GM18520 (cell line): Measurements from ENCODE around the gene TRMT10A.

Experiments used
- ATAC-seq: cut with Tn5 transposase; IDR thresholded peaks from one replicate; pipeline ENCODE4 v1.9.1; 2021; ENCODE audit not compliant: unreplicated experiment

TRMT10A gene

GRCh38 chr4:99563310-99564186, at the start of gene TRMT10A:
TRMT10A (minus strand) TSS chr4:99564039; CDS start chr4:99559338, 4,701 bp downstream.
- peak; percentile 84 for ATAC-seq

- ATAC-seq, result no peak
These were observed 48.9 kb upstream of the TRMT10A start for GRCh38 chr4:99612704-99613103.

GRCh38 chr4:99612281-99612680, 48.4 kb upstream of the TRMT10A start:
- ATAC-seq, result no peak

GRCh38 chr4:99610605-99611175, 46.9 kb upstream of the TRMT10A start:
- no peak for ATAC-seq

GRCh38 chr4:99608417-99608816, 44.6 kb upstream of the TRMT10A start:
- no peak for ATAC-seq

- ATAC-seq, result no peak
These were observed 42.9 kb upstream of the TRMT10A start for GRCh38 chr4:99606716-99607115.

- ATAC-seq, result no peak
These were observed 31.0 kb upstream of the TRMT10A start for GRCh38 chr4:99594818-99595217.

- peak; percentile 71 for ATAC-seq
These were observed 30.2 kb upstream of the TRMT10A start for GRCh38 chr4:99593781-99594641.

- no peak for ATAC-seq
These were observed 27.9 kb upstream of the TRMT10A start for GRCh38 chr4:99591757-99592156.

- no peak for ATAC-seq
These were observed 24.0 kb upstream of the TRMT10A start for GRCh38 chr4:99587803-99588202.

- ATAC-seq, result no peak
These were observed 23.5 kb upstream of the TRMT10A start for GRCh38 chr4:99587309-99587708.

- no peak for ATAC-seq
These were observed 23.0 kb upstream of the TRMT10A start for GRCh38 chr4:99586797-99587196.

- ATAC-seq, result no peak
These were observed 22.5 kb upstream of the TRMT10A start for GRCh38 chr4:99586322-99586721.

GRCh38 chr4:99585516-99585915, 21.7 kb upstream of the TRMT10A start:
- ATAC-seq, result no peak

GRCh38 chr4:99578714-99579113, 14.9 kb upstream of the TRMT10A start:
- ATAC-seq, result no peak

GRCh38 chr4:99574530-99575324, 10.9 kb upstream of the TRMT10A start, which contains the start of gene MTTP:
MTTP (plus strand) TSS chr4:99574824; CDS start chr4:99574910, 86 bp downstream.
- ATAC-seq, result peak; percentile 66

- no peak for ATAC-seq
These were observed 10.0 kb upstream of the TRMT10A start for GRCh38 chr4:99573735-99574368.

- no peak for ATAC-seq
These were observed 8.8 kb upstream of the TRMT10A start for GRCh38 chr4:99572527-99573240.

GRCh38 chr4:99571883-99572282, 8.0 kb upstream of the TRMT10A start:
- ATAC-seq, result no peak
